Measurements from ENCODE around the gene CD55. TPM values are rescaled to one million over a fixed set of nuclear protein-coding genes. Genes with fewer than 3 reads are reported as not detected.

CD55 gene
- total RNA-seq, 1 donor from 2014 or later = 35.4 TPM

- no peak overlapping the region for H3K4me3 ChIP-seq (ENCODE audit: low read depth, low read length)
- no peak for TF ChIP-seq CTCF (IDR thresholded peaks at IDR 0.05; ENCODE audit: insufficient read depth, low read length, poor library complexity, severe bottlenecking)
- no peak for DNase-seq (ENCODE audit: low read depth)
- H3K27me3 ChIP-seq (ENCODE audit: control insufficient read depth, insufficient read depth, low read length) = no peaks in the 10 kb centered on the region
- no peaks in the 10 kb centered on the region for H3K36me3 ChIP-seq (ENCODE audit: control insufficient read depth, insufficient read depth, low read length)
These were observed 18.7 kb upstream of the CD55 start for GRCh38 chr1:207302618-207303393.

- no peak for DNase-seq (ENCODE audit: low read depth)
- Histone ChIP-seq H3K36me3 (ENCODE audit: control insufficient read depth, insufficient read depth, low read length) (no peaks in the 10 kb centered on the region), H3K4me3 (ENCODE audit: low read depth, low read length) (no peak overlapping the region), H3K27me3 (ENCODE audit: control insufficient read depth, insufficient read depth, low read length) (no peaks in the 10 kb centered on the region)
- TF ChIP-seq CTCF (IDR thresholded peaks at IDR 0.05; ENCODE audit: insufficient read depth, low read length, poor library complexity, severe bottlenecking) = no peak
These were observed 16.6 kb upstream of the CD55 start for GRCh38 chr1:207304710-207305488.

- TF ChIP-seq CTCF (IDR thresholded peaks at IDR 0.05; ENCODE audit: insufficient read depth, low read length, poor library complexity, severe bottlenecking) = no peak
- Histone ChIP-seq H3K36me3 (ENCODE audit: control insufficient read depth, insufficient read depth, low read length) (no peaks in the 10 kb centered on the region), H3K27me3 (ENCODE audit: control insufficient read depth, insufficient read depth, low read length) (no peaks in the 10 kb centered on the region), H3K4me3 (ENCODE audit: low read depth, low read length) (no peak overlapping the region)
- DNase-seq (ENCODE audit: low read depth) = no peak
These were observed 16.0 kb upstream of the CD55 start for GRCh38 chr1:207305489-207305873.

- no peak overlapping the region for H3K4me3 ChIP-seq (ENCODE audit: low read depth, low read length)
- H3K27me3 ChIP-seq (ENCODE audit: control insufficient read depth, insufficient read depth, low read length) = no peaks in the 10 kb centered on the region
- no peaks in the 10 kb centered on the region for H3K36me3 ChIP-seq (ENCODE audit: control insufficient read depth, insufficient read depth, low read length)
- no peak for TF ChIP-seq CTCF (IDR thresholded peaks at IDR 0.05; ENCODE audit: insufficient read depth, low read length, poor library complexity, severe bottlenecking)
- DNase-seq (ENCODE audit: low read depth) = no peak
These were observed 15.5 kb upstream of the CD55 start for GRCh38 chr1:207306023-207306422.

- Histone ChIP-seq H3K27me3 (ENCODE audit: control insufficient read depth, insufficient read depth, low read length) (no peaks in the 10 kb centered on the region), H3K4me3 (ENCODE audit: low read depth, low read length) (no peak overlapping the region), H3K36me3 (ENCODE audit: control insufficient read depth, insufficient read depth, low read length) (no peaks in the 10 kb centered on the region)
- no peak for DNase-seq (ENCODE audit: low read depth)
- no peak for TF ChIP-seq CTCF (IDR thresholded peaks at IDR 0.05; ENCODE audit: insufficient read depth, low read length, poor library complexity, severe bottlenecking)
These were observed 14.9 kb upstream of the CD55 start for GRCh38 chr1:207306603-207307002.
